HG03354 (cell line): ENCODE measurements around the gene MAG.

Experiments
- ATAC-seq: cut with Tn5 transposase; IDR thresholded peaks from one replicate; pipeline ENCODE4 v1.9.1; 2021; ENCODE audit warnings: mild to moderate bottlenecking; ENCODE audit not compliant: unreplicated experiment, poor library complexity, severe bottlenecking

The MAG gene

DNA sequence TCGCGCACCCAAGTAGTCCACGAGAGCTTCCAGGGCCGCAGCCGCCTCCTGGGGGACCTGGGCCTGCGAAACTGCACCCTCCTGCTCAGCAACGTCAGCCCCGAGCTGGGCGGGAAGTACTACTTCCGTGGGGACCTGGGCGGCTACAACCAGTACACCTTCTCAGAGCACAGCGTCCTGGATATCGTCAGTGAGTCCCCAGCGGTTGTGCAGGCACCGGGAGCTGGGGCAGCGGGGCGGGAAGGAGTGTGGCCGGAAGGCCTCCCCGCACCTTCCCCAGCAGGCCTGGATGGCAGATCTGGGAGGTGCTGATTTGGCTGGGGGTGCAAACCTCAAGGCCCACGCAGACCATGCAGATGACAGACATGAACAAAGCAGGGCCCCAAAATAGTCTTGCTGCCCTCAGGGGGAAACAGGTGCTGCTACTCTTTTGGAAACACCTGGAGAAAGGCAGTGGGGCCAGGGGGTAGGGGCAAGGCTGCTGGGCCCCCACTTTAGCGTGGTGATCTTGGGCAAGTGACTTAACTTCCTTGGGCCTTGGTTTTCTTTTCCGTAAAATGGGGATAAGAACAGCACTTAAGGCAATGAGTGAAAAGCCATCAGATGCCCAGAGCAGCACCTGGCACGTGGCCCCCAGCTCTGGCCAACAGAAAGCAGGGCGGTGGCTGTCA is 4.0 kb downstream of the MAG start:
- no peak for ATAC-seq

DNA sequence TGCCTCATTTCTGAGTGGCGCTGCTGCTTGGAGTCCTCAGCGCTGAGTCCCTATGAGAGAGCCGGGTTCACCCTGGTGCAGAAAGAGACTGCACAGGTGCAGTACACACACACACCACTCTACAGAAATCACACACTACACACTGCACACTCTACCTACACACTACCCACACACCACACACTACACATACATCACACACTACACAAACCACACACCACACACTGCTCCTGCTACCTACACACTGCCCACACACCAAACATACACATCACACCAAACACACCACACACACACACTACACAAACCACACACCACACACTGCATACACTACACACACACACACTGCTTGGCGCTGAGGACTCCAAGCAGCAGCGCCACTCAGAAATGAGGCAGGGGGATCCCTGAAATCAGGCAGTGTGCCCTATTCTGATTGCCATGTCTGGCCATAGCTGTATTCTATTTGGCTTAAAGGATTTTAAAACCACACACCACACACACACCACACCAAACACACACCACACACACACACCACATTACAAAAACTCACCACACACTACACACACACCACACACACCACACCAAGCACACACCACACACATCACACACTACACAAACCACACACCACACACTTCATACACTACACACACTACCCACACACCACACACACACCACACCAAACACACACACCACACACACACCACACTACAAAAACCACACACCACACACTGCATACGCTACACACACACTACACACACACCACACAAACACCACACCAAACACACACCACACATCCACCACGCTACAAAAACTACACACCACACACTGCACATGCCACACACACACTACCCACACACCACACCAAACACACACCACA is 4.9 kb downstream of the MAG start:
- ATAC-seq = no peak

DNA sequence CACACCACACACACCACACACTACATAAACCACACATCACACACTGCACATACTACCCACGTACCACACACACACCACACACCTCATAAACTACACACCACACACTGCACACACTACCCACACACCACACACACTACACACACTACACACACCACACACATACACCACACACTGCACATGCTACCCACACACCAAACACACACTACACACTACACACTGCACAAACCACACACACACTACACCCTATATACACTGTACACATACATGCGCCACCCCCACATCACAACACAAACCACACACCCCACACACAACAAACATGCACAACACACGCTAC is 5.5 kb downstream of the MAG start:
- no peak for ATAC-seq

DNA sequence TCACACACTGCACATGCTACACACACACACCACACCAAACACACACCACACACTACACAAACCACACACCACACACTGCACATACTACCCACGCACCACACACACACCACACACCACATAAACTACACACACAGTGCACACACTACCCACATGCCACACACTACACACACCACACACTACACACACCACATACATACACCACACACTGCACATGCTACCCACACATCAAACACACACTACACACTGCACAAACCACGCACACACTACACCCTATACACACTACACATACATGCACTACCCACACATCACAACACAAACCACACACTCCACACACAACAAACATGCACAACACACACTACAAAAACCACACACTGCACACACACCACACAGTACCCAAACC is 6.0 kb downstream of the MAG start:
- no peak for ATAC-seq

DNA sequence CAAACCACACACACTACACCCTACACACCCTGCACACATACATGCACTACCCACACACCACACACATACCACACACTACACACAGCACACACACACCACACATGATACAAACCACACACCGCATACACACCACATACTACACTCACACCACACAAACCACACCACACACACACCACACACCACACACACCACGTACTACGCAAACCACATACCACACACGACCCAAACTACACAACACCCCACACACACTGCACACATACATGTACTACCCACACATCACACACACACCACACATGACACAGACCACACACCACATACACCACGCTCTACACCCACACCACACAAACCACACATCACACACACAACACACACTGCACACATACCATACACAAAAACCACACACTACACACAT is 6.6 kb downstream of the MAG start:
- ATAC-seq = no peak

GRCh38 chr19:35299523-35300338 is 7.8 kb downstream of the MAG start:
- no peak for ATAC-seq

DNA sequence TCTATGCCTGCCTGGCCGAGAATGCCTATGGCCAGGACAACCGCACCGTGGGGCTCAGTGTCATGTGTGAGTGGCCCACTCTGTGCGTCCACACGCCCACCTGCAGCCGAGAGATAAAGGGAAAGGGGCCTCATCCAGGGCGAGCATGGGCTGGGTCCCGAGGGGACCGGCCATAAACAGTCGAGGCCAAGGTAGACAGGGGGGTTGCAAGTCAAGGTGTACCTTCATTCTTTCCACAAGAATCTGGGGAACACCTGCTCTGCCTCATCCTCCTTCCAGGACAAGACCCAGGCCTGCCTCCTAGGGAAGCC is 8.3 kb downstream of the MAG start:
- no peak for ATAC-seq

- ATAC-seq = no peak
Observed at GRCh38 chr19:35301961-35302360, 10.0 kb downstream of the MAG start.

DNA sequence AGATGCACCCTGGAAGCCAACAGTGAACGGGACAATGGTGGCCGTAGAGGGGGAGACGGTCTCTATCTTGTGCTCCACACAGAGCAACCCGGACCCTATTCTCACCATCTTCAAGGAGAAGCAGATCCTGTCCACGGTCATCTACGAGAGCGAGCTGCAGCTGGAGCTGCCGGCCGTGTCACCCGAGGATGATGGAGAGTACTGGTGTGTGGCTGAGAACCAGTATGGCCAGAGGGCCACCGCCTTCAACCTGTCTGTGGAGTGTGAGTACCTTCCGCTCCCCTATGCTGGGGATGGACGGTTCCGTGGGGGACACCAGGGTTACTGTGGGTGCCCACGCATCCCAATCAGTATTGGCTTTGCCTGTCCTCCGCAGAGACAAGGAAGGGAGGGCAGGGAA is 10.5 kb downstream of the MAG start:
- no peak for ATAC-seq

DNA sequence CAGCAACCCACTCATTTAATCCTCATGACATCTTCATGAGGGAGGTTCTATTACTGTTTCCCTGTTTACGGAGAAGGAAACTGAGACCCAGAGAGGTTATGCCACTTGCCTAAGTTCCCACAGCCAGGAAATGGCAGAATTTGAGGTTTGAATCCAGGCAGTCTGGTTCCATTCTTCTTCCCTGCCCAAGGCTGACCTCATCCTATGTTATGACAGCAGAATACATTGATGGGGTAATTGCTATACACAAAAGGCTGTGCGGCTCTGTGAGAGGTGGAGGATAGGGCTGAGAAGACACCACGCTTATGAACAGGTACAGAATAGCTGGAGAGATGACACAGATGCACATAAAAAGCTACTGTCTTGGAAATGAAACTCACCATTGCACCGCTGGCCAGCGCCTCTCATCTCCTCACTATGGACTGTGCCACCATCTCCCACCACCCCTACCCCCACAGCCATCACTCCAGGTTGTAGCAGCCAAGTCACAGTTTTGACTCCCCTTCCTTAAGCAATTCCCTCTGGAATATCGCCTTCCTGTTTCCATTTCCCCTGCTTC is 11.5 kb downstream of the MAG start:
- no peak for ATAC-seq

GRCh38 chr19:35304036-35304435 is 12.1 kb downstream of the MAG start:
- ATAC-seq = no peak

DNA sequence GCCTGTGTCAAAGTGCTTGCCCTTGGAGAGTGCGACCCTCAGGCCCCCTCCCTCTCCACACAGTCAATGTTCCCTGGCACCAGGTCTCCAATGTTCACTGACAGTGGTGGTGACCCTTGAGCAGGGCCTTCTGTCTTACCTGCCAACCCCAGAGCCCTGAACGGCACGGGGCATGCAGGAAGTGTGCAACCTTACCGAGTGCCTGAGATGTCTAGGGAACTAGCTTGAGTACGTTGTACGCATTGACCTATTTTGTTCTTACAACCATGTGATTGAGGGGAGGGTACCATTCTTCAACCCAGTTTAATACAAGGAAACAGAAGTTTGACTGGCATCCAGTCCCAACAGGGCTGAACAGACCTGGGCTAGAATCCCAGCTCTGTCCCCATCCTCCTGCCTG is 13.2 kb downstream of the MAG start:
- ATAC-seq = no peak

DNA sequence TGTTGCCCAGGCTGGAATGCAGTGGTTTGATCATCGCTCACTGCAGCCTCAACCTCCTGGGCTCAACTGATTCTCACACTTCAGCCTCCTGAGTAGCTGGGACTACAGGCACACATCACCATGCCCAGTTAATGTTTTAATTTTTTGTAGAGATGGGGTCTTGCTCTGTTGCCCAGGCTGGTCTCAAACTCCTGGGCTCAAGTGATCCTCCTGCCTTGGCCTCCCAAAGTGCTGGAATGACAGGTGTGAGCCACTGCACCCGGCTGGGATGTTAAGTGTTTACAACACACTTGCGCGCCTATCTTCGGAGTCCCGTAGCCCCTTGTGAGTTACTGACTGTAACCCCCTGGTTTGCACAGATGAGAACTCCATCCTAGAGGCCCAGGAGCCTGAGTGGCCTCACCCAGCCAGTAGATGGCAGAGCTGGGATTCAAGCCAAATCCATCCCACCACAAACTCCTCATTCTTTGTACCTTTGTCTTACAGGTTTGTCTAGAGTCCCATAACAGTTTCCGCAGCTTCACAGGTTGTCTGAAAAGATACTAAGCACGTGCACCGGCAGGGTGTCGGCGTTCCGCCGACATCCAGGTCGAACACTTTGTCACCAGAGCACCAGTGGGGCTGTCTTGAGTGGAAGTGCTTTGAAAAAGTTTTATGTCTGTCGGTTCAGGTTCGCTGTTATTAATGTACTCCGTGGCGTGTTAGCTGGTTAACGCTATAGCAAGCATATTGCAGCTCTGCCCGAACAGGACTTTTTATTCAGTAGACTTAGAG is 14.7 kb downstream of the MAG start:
- no peak for ATAC-seq

- no peak for ATAC-seq
Observed at GRCh38 chr19:35307931-35308330, 16.0 kb downstream of the MAG start.

DNA sequence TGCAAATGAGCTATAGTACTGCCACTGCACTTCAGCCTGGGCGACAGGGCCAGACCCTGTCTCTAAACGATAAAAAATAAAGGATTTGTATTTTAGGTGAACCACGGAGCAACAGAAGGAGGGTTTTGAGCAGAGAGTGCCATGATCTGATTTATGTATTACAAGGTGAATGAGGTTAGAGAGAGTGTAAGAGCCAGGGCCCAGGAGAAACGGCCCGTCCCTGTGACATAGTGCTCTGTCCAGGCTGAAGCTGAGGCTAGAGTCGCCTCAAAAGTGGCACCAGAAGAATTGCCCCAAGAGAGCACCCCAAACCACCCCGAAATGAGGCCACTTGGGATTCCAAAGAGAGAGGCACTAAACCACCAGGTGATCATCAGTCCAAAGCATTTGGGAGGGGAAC is 16.9 kb downstream of the MAG start:
- no peak for ATAC-seq

- no peak for ATAC-seq
Observed at GRCh38 chr19:35309481-35310279, 17.7 kb downstream of the MAG start.

DNA sequence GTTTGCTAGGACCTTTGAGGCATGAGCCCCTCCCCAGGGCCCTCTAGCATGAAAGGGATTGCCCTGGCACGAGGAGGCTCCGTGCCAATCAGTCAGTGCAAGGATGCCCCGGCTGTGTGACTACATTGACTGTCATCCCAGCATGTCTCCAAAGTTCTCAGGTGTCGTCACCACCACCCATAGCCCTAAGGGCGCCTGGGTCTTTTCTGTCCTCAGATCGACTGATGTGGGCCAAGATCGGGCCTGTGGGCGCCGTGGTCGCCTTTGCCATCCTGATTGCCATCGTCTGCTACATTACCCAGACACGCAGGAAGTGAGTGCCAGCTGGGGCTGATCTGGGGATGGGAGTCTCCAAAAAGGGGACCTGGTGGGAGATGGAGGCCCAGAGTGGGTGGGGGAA is 18.4 kb downstream of the MAG start:
- no peak for ATAC-seq

DNA sequence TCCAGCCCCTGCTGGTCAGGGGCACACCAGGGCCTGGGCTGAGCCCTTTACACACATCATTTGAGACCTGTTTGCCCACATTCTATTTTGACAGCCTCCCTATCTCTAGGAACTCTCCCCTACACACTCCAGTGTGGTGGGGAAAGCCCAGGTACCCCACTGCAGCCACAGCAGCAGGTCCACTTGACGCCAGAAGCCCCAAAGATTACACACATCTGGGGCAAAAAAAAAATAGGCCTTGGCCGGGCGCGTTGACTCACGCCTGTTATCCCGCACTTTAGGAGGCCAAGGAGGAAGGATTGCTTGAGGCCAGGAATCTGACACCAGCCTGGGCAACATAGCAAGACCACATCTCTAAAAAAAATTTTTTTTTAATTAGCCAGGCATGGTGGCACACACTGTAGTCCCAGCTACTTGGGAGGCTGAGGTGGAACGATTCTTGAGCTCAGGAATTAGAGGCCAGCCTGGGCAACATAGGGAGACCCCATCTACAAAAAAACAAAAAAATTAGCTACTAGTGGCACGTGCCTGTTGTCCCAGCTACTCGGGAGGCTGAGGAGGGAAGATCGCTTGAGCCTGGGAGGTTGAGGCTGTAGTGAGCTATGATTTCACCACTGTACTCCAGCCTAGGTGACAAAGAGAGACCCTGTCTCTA is 19.0 kb downstream of the MAG start:
- no peak for ATAC-seq
